ENCODE data around the gene TRIM33. TPM values are rescaled to one million over a fixed set of nuclear protein-coding genes. Genes with fewer than 3 reads are reported as not detected.

The TRIM33 gene
- total RNA-seq, 1 experiment from 2014 or later: 44.5 TPM

DNA sequence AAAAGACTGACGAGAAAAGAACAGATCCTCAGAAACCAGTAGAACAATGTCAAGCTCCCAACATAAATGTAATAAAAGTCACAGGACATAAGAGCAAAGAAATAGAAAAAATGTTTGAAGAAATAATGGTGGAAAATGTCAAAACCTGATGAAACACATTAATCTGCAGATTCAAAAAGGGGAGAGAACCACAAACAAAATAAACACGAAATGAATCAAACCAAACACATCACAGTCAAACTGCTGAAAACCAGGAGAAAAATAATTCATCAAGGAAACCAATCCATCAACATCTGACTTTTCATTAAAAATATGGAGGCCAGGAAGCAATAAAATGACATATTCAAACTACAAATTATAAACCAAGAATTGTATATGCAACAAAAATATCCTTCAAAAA, 31.9 kb downstream of the TRIM33 start:
- Mint-ChIP-seq H3K27me3 (ENCODE audit: low read depth) (no peaks in the 10 kb centered on the region), H3K36me3 (peaks cover 23% of the 10 kb centered on the region), H3K27ac (no peak overlapping the region), H3K4me1 (peaks cover 26% of the 10 kb centered on the region), H3K9me3 (peaks cover 26% of the 10 kb centered on the region), H3K4me3 (no peak overlapping the region)
- ChIA-PET POLR2A (no interaction called here), CTCF (no interaction called here)
- DNase-seq (ENCODE audit: low spot score) (no peak), ATAC-seq (no peak)
- TF ChIP-seq HMGA2 (CRISPR knock-in tag; IDR thresholded peaks at IDR 0.05): no peak
- TF ChIP-seq, protein P1, sequence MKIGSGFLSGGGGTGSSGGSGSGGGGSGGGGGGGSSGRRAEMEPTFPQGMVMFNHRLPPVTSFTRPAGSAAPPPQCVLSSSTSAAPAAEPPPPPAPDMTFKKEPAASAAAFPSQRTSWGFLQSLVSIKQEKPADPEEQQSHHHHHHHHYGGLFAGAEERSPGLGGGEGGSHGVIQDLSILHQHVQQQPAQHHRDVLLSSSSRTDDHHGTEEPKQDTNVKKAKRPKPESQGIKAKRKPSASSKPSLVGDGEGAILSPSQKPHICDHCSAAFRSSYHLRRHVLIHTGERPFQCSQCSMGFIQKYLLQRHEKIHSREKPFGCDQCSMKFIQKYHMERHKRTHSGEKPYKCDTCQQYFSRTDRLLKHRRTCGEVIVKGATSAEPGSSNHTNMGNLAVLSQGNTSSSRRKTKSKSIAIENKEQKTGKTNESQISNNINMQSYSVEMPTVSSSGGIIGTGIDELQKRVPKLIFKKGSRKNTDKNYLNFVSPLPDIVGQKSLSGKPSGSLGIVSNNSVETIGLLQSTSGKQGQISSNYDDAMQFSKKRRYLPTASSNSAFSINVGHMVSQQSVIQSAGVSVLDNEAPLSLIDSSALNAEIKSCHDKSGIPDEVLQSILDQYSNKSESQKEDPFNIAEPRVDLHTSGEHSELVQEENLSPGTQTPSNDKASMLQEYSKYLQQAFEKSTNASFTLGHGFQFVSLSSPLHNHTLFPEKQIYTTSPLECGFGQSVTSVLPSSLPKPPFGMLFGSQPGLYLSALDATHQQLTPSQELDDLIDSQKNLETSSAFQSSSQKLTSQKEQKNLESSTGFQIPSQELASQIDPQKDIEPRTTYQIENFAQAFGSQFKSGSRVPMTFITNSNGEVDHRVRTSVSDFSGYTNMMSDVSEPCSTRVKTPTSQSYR (CRISPR knock-in tag; IDR thresholded peaks at IDR 0.05): no peak
- TF ChIP-seq, protein P2, sequence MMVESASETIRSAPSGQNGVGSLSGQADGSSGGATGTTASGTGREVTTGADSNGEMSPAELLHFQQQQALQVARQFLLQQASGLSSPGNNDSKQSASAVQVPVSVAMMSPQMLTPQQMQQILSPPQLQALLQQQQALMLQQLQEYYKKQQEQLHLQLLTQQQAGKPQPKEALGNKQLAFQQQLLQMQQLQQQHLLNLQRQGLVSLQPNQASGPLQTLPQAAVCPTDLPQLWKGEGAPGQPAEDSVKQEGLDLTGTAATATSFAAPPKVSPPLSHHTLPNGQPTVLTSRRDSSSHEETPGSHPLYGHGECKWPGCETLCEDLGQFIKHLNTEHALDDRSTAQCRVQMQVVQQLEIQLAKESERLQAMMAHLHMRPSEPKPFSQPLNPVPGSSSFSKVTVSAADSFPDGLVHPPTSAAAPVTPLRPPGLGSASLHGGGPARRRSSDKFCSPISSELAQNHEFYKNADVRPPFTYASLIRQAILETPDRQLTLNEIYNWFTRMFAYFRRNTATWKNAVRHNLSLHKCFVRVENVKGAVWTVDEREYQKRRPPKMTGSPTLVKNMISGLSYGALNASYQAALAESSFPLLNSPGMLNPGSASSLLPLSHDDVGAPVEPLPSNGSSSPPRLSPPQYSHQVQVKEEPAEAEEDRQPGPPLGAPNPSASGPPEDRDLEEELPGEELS (CRISPR knock-in tag; IDR thresholded peaks at IDR 0.05): no peak
- TF ChIP-seq, protein P3, sequence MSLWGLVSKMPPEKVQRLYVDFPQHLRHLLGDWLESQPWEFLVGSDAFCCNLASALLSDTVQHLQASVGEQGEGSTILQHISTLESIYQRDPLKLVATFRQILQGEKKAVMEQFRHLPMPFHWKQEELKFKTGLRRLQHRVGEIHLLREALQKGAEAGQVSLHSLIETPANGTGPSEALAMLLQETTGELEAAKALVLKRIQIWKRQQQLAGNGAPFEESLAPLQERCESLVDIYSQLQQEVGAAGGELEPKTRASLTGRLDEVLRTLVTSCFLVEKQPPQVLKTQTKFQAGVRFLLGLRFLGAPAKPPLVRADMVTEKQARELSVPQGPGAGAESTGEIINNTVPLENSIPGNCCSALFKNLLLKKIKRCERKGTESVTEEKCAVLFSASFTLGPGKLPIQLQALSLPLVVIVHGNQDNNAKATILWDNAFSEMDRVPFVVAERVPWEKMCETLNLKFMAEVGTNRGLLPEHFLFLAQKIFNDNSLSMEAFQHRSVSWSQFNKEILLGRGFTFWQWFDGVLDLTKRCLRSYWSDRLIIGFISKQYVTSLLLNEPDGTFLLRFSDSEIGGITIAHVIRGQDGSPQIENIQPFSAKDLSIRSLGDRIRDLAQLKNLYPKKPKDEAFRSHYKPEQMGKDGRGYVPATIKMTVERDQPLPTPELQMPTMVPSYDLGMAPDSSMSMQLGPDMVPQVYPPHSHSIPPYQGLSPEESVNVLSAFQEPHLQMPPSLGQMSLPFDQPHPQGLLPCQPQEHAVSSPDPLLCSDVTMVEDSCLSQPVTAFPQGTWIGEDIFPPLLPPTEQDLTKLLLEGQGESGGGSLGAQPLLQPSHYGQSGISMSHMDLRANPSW (CRISPR knock-in tag; conservative IDR thresholded peaks at IDR 0.05; ENCODE audit: low read depth): no peak
- TF ChIP-seq, protein P4, sequence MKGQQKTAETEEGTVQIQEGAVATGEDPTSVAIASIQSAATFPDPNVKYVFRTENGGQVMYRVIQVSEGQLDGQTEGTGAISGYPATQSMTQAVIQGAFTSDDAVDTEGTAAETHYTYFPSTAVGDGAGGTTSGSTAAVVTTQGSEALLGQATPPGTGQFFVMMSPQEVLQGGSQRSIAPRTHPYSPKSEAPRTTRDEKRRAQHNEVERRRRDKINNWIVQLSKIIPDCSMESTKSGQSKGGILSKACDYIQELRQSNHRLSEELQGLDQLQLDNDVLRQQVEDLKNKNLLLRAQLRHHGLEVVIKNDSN (CRISPR knock-in tag; IDR thresholded peaks at IDR 0.05): no peak
- TF ChIP-seq, protein P5, sequence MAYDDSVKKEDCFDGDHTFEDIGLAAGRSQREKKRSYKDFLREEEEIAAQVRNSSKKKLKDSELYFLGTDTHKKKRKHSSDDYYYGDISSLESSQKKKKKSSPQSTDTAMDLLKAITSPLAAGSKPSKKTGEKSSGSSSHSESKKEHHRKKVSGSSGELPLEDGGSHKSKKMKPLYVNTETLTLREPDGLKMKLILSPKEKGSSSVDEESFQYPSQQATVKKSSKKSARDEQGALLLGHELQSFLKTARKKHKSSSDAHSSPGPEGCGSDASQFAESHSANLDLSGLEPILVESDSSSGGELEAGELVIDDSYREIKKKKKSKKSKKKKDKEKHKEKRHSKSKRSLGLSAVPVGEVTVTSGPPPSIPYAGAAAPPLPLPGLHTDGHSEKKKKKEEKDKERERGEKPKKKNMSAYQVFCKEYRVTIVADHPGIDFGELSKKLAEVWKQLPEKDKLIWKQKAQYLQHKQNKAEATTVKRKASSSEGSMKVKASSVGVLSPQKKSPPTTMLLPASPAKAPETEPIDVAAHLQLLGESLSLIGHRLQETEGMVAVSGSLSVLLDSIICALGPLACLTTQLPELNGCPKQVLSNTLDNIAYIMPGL (CRISPR knock-in tag; IDR thresholded peaks at IDR 0.05): no peak

DNA sequence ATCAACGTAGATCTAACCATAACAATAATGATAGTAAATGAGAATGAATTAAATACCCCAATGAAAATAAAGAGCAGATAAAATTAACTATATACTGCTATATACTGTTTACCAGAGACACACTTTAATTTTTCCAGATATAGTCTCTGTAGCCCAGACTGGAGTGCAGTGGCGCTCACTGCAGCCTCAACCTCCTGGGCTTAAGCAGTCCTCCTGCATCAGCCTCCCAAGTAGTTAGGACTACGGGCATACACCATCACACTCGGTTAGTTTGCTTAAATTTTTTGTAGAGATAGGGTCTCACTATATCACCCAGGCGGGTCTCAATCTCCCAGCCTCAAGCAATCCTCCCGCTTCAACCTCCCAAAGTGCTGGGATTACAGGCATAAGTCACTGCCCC, 37.2 kb downstream of the TRIM33 start:
- peak overlapping the region; percentile 85 for H3K27ac Mint-ChIP-seq
- no peak overlapping the region for H3K4me3 Mint-ChIP-seq
- peaks cover 3% of the 10 kb centered on the region for H3K9me3 Mint-ChIP-seq
- DNase-seq (ENCODE audit: low spot score): no peak
- no peak for ATAC-seq
- H3K4me1 Mint-ChIP-seq: peaks cover 28% of the 10 kb centered on the region
- TF ChIP-seq ZNF317 (CRISPR knock-in tag; IDR thresholded peaks at IDR 0.05; ENCODE audit: borderline replicate concordance, low read depth) (no peak), TEAD4 (CRISPR knock-in tag; IDR thresholded peaks at IDR 0.05) (no peak), ZNF396 (CRISPR knock-in tag; IDR thresholded peaks at IDR 0.05; ENCODE audit: borderline replicate concordance) (no peak), ZNF263 (CRISPR knock-in tag; IDR thresholded peaks at IDR 0.05; ENCODE audit: low read depth) (no peak)
- TF ChIP-seq, protein P6, sequence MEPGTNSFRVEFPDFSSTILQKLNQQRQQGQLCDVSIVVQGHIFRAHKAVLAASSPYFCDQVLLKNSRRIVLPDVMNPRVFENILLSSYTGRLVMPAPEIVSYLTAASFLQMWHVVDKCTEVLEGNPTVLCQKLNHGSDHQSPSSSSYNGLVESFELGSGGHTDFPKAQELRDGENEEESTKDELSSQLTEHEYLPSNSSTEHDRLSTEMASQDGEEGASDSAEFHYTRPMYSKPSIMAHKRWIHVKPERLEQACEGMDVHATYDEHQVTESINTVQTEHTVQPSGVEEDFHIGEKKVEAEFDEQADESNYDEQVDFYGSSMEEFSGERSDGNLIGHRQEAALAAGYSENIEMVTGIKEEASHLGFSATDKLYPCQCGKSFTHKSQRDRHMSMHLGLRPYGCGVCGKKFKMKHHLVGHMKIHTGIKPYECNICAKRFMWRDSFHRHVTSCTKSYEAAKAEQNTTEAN (CRISPR knock-in tag; IDR thresholded peaks at IDR 0.05): no peak
- TF ChIP-seq, protein P7, sequence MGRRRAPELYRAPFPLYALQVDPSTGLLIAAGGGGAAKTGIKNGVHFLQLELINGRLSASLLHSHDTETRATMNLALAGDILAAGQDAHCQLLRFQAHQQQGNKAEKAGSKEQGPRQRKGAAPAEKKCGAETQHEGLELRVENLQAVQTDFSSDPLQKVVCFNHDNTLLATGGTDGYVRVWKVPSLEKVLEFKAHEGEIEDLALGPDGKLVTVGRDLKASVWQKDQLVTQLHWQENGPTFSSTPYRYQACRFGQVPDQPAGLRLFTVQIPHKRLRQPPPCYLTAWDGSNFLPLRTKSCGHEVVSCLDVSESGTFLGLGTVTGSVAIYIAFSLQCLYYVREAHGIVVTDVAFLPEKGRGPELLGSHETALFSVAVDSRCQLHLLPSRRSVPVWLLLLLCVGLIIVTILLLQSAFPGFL (CRISPR knock-in tag; IDR thresholded peaks at IDR 0.05; ENCODE audit: borderline replicate concordance): no peak
- TF ChIP-seq, protein P8, sequence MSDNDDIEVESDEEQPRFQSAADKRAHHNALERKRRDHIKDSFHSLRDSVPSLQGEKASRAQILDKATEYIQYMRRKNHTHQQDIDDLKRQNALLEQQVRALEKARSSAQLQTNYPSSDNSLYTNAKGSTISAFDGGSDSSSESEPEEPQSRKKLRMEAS (CRISPR knock-in tag; IDR thresholded peaks at IDR 0.05): no peak
- ChIA-PET POLR2A (interaction anchor here (0.6 kb wide), 1 partner anchor 323 kb away, joined by 5 read pairs; no protein-coding TSS in a partner anchor), CTCF (no interaction called here)
- no peaks in the 10 kb centered on the region for H3K27me3 Mint-ChIP-seq (ENCODE audit: low read depth)
- no peaks in the 10 kb centered on the region; the same call in 1 of the 2 replicates for H3K36me3 Mint-ChIP-seq
